Thyroid gland (tissue), 4 donors: ENCODE results near the gene SORL1-AS1.

Experiments used
- POLR2A ChIP-seq, 2 donors: fragments of 450-650 bp; IDR thresholded peaks; one replicate each; pipeline ENCODE4 v1.6.1; 2017; ENCODE audit warnings: antibody characterized with exemption in 2 of 2, mild to moderate bottlenecking in 2 of 2, moderate library complexity in 1 of 2
- TF ChIP-seq, protein P1 (sequence below), 6 experiments: fragments of 200-600 bp in 3 of 6; fragments of 450-650 bp in 3 of 6; sonication (generic) in 3 of 6; IDR thresholded peaks; one replicate each; pipeline ENCODE4 v1.5.1; 2016 to 2019; ENCODE audit warnings: antibody characterized with exemption in 6 of 6, mild to moderate bottlenecking in 2 of 6, inconsistent platforms in 1 of 6, moderate library complexity in 1 of 6

DNA sequence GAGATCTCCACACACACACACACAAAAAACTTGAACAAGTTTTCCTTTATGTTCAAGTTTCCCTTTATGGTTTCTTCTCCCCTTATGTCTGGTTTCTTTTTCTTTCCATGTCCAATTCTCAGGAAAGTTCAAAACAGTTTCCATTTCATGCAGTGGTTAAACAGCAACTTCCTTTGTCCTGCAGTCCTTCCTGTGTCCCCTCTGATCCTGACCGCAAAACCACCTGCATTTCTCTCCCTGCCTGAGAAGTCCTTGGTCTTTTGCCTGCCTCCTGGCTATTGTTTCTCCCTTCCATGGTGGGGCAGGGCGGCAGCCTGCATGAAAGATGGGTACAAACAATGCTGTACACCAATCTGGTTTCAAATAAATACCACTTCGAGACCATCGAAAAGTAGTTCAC, 58.9 kb downstream of the SORL1-AS1 start:
- TF ChIP-seq, protein P1, sequence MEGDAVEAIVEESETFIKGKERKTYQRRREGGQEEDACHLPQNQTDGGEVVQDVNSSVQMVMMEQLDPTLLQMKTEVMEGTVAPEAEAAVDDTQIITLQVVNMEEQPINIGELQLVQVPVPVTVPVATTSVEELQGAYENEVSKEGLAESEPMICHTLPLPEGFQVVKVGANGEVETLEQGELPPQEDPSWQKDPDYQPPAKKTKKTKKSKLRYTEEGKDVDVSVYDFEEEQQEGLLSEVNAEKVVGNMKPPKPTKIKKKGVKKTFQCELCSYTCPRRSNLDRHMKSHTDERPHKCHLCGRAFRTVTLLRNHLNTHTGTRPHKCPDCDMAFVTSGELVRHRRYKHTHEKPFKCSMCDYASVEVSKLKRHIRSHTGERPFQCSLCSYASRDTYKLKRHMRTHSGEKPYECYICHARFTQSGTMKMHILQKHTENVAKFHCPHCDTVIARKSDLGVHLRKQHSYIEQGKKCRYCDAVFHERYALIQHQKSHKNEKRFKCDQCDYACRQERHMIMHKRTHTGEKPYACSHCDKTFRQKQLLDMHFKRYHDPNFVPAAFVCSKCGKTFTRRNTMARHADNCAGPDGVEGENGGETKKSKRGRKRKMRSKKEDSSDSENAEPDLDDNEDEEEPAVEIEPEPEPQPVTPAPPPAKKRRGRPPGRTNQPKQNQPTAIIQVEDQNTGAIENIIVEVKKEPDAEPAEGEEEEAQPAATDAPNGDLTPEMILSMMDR (IDR thresholded peaks at IDR 0.05), result no peak
- TF ChIP-seq POLR2A (IDR thresholded peaks at IDR 0.05), result no peak
